Measurements from ENCODE around the gene VWA1.

The VWA1 gene

GRCh38 chr1:1489231-1489630 lies 53.7 kb downstream of the VWA1 start:
- no peak for DNase-seq

GRCh38 chr1:1489861-1490260 lies 54.4 kb downstream of the VWA1 start:
- DNase-seq, result no peak

GRCh38 chr1:1490633-1491230 lies 55.2 kb downstream of the VWA1 start:
- no peak for DNase-seq

GRCh38 chr1:1491601-1492000 lies 56.1 kb downstream of the VWA1 start:
- DNase-seq, result no peak

Data from CD4-positive, alpha-beta T cell treated with Interleukin-4 for 1 hour (primary cell).